Measurements from ENCODE around the gene C3orf20. TPM values are rescaled to one million over a fixed set of nuclear protein-coding genes. Genes with fewer than 3 reads are reported as not detected.

The C3orf20 gene
- total and polyA plus RNA-seq, 2 donors (not counting 1 experiment from before 2014, with no cell fraction given) = 0.12 to 0.34 TPM

DNA sequence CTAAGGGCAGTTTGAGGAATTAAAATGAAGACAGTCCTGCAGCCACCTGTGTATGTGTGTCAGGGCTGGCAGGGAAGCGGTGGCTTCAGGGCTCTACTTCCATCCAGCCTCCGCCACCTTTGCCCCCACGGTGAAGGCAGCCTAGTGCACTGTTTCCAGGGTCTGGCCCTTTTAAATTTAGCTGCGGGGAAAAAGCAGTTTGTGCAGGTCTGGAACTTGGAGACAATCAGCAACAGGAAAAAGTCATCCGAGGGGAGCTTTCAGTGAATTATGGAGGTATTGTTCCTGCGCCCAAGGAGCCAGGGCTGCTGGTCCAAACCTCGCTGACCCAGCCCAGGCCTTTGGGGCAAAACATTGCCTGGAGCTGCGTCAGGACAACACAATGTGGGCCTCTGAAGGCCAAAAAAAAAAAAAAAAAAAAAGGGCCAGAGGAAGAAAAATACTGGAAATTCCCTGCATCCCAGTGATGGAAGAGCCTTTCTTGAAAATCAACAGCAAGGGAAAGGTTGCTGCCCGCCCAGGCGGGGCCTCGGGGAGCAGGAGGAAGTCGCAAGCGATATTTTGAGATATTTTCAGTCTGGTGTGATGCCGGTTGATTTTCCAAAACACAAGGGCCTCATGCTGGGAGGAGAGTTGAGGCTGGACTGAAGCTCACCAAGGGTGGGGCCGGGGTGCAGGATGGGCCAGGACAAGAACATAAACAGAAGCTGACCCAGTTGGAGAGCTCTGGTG, 118.4 kb downstream of the C3orf20 start:
- Histone ChIP-seq H3K9me3 (ENCODE audit: control extremely low read depth in 1 of 3, control insufficient read depth in 2 of 3, insufficient read depth in 1 of 3, low read length in 2 of 3) (peaks cover 0 to 4% (median 0%) of the 10 kb centered on the region in 3 donors), H3K4me2 (replicated peaks; ENCODE audit: low read depth, low read length, poor library complexity, severe bottlenecking) (no peak overlapping the region), H4K20me1 (ENCODE audit: control insufficient read depth, insufficient read depth, low read length, poor library complexity, severe bottlenecking) (no peaks in the 10 kb centered on the region), H3K36me3 (replicated peaks in 1 of 2; ENCODE audit: control extremely low read depth in 1 of 2, control insufficient read depth in 1 of 2, extremely low read depth in 1 of 2, insufficient read depth in 2 of 2, low read length in 1 of 2) (no peaks in the 10 kb centered on the region), H3K4me3 (ENCODE audit: control extremely low read depth in 1 of 5, extremely low read depth in 1 of 5, insufficient read depth in 1 of 5, low read depth in 2 of 5, low read length in 4 of 5) (no peak overlapping the region), H3K9ac (ENCODE audit: low read length) (no peak overlapping the region), H3K4me1 (ENCODE audit: control insufficient read depth in 2 of 2, insufficient read depth in 2 of 2, low read length in 2 of 2) (no peaks in the 10 kb centered on the region), H2AFZ (ENCODE audit: insufficient read depth, low read depth, low read length, poor library complexity, severe bottlenecking) (no peak overlapping the region), H3K27ac (ENCODE audit: low read length in 2 of 2) (no peak overlapping the region), H3K27me3 (replicated peaks in 1 of 4; ENCODE audit: control extremely low read depth in 1 of 4, control insufficient read depth in 3 of 4, insufficient read depth in 4 of 4, low read length in 3 of 4) (peaks cover 0 to 13% (median 3%) of the 10 kb centered on the region in 4 experiments), H3K79me2 (ENCODE audit: control insufficient read depth, insufficient read depth, low read length) (no peaks in the 10 kb centered on the region)
- H3K4me1 Mint-ChIP-seq = no peaks in the 10 kb centered on the region
- TF ChIP-seq, protein P1, sequence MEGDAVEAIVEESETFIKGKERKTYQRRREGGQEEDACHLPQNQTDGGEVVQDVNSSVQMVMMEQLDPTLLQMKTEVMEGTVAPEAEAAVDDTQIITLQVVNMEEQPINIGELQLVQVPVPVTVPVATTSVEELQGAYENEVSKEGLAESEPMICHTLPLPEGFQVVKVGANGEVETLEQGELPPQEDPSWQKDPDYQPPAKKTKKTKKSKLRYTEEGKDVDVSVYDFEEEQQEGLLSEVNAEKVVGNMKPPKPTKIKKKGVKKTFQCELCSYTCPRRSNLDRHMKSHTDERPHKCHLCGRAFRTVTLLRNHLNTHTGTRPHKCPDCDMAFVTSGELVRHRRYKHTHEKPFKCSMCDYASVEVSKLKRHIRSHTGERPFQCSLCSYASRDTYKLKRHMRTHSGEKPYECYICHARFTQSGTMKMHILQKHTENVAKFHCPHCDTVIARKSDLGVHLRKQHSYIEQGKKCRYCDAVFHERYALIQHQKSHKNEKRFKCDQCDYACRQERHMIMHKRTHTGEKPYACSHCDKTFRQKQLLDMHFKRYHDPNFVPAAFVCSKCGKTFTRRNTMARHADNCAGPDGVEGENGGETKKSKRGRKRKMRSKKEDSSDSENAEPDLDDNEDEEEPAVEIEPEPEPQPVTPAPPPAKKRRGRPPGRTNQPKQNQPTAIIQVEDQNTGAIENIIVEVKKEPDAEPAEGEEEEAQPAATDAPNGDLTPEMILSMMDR (IDR thresholded peaks at IDR 0.05) = no peak
- TF ChIP-seq EZH2 (IDR thresholded peaks at IDR 0.05; ENCODE audit: borderline replicate concordance, insufficient read depth, low read depth, low read length, poor library complexity, severe bottlenecking) = no peak
- H3K9me3 Mint-ChIP-seq (ENCODE audit: insufficient read depth) = no peaks in the 10 kb centered on the region
- CTCF ChIA-PET = no interaction called here
- ATAC-seq (ENCODE audit: low read depth) (no peak), DNase-seq (no peak)
- no peak overlapping the region for H3K4me3 Mint-ChIP-seq
- peaks cover 22% of the 10 kb centered on the region for H3K27me3 Mint-ChIP-seq
- H3K27ac Mint-ChIP-seq = no peak overlapping the region
- intact Hi-C loops (cut with micrococcal nuclease) = no loop called here
- POLR2A ChIA-PET = no interaction called here
- WGBS (ENCODE audit: insufficient coverage) = 81% methylated on average over 14 of the region's 15 CpGs

DNA sequence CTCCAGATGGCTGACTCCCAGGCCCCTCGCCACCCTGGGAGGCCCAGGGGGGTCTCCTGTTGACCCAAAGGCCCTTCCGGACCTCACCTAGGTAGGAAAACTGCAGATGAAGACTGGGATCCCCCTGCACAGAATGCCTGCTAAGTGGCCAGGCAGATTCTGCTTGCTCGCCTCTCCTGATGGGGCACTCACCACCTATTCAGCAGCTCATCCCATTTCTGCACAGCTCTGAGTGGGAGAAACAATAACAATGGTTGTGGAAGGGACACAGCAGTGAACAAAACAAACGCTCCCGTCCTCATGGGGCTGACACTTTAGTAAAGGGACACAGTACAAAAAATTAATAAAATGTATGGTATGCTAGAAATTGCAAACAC, 118.9 kb downstream of the C3orf20 start:
- no peak overlapping the region for H3K27ac Mint-ChIP-seq
- Histone ChIP-seq H3K79me2 (ENCODE audit: control insufficient read depth, insufficient read depth, low read length) (no peaks in the 10 kb centered on the region), H3K9me3 (ENCODE audit: control extremely low read depth in 1 of 3, control insufficient read depth in 2 of 3, insufficient read depth in 1 of 3, low read length in 2 of 3) (no peaks in the 10 kb centered on the region), H3K9ac (ENCODE audit: low read length) (no peak overlapping the region), H4K20me1 (ENCODE audit: control insufficient read depth, insufficient read depth, low read length, poor library complexity, severe bottlenecking) (no peaks in the 10 kb centered on the region), H2AFZ (ENCODE audit: insufficient read depth, low read depth, low read length, poor library complexity, severe bottlenecking) (no peak overlapping the region), H3K36me3 (replicated peaks in 1 of 2; ENCODE audit: control extremely low read depth in 1 of 2, control insufficient read depth in 1 of 2, extremely low read depth in 1 of 2, insufficient read depth in 2 of 2, low read length in 1 of 2) (no peaks in the 10 kb centered on the region), H3K4me2 (replicated peaks; ENCODE audit: low read depth, low read length, poor library complexity, severe bottlenecking) (no peak overlapping the region), H3K27ac (ENCODE audit: low read length in 2 of 2) (no peak overlapping the region), H3K4me1 (ENCODE audit: control insufficient read depth in 2 of 2, insufficient read depth in 2 of 2, low read length in 2 of 2) (no peaks in the 10 kb centered on the region), H3K4me3 (ENCODE audit: control extremely low read depth in 1 of 5, extremely low read depth in 1 of 5, insufficient read depth in 1 of 5, low read depth in 2 of 5, low read length in 4 of 5) (no peak overlapping the region), H3K27me3 (replicated peaks in 1 of 4; ENCODE audit: control extremely low read depth in 1 of 4, control insufficient read depth in 3 of 4, insufficient read depth in 4 of 4, low read length in 3 of 4) (peaks cover 0 to 13% (median 3%) of the 10 kb centered on the region in 4 experiments)
- H3K4me1 Mint-ChIP-seq = no peaks in the 10 kb centered on the region
- CTCF ChIA-PET = interaction anchor here (1.0 kb wide), 1 partner anchor 127 kb away, joined by 3 read pairs; no protein-coding TSS in a partner anchor
- POLR2A ChIA-PET = no interaction called here
- peaks cover 23% of the 10 kb centered on the region for H3K27me3 Mint-ChIP-seq
- intact Hi-C loops (cut with micrococcal nuclease) = no loop called here
- no peak for ATAC-seq (ENCODE audit: low read depth)
- no peak overlapping the region for H3K4me3 Mint-ChIP-seq
- H3K9me3 Mint-ChIP-seq (ENCODE audit: insufficient read depth) = no peaks in the 10 kb centered on the region
- TF ChIP-seq EZH2 (IDR thresholded peaks at IDR 0.05; ENCODE audit: borderline replicate concordance, insufficient read depth, low read depth, low read length, poor library complexity, severe bottlenecking) = no peak
- TF ChIP-seq, protein P1 (IDR thresholded peaks at IDR 0.05) = no peak
- WGBS (ENCODE audit: insufficient coverage) = 90% methylated on average over 1 of the region's 5 CpGs
- no peak for DNase-seq
